OCI-LY7 (cell line): ENCODE results near the gene GIPC2. TPM values are rescaled to one million over a fixed set of nuclear protein-coding genes. Genes with fewer than 3 reads are reported as not detected.

Experiments used
- BruUV-seq: library from RNA; stranded (reverse); fragments of 400-500 nt; replicated peaks from 2 replicates; lab custom pipeline; 2021; lab: Mats Ljungman, UMichigan
- CTCF ChIA-PET: fragments of 300-600 bp; sonication (Branson Sonifier 250); formaldehyde crosslinking; loops from one replicate; lab custom pipeline; 2022; ENCODE audit warnings: antibody characterized with exemption; ENCODE audit not compliant: unreplicated experiment; lab: Charles Lee
- POLR2A ChIA-PET: fragments of 300-600 bp; sonication (Branson Sonifier 250); formaldehyde crosslinking; loops from one replicate; lab custom pipeline; 2022; ENCODE audit warnings: antibody characterized with exemption; lab: Charles Lee
- DNase-seq: peaks from one replicate; pipeline ENCODE4 v3.0.0-alpha.2; 2015; ENCODE audit warnings: low spot score
- H2AFZ ChIP-seq: fragments of 200-600 bp; sonication (generic), shearing (Covaris generic); 2 replicates; pipeline ENCODE4 v1.6.1; 2014; ENCODE audit warnings: mild to moderate bottlenecking, antibody characterized with exemption, low read length, moderate library complexity
- H3K27ac ChIP-seq: fragments of 200-600 bp; sonication (generic); 2 replicates; pipeline ENCODE4 v1.5.1; 2014; ENCODE audit warnings: mixed run types, low read depth, mild to moderate bottlenecking, moderate library complexity, low read length, inconsistent platforms; ENCODE audit not compliant: poor library complexity, severe bottlenecking
- H3K36me3 ChIP-seq: fragments of 200-600 bp; sonication (generic); 2 replicates; pipeline ENCODE4 v1.6.1; 2014; ENCODE audit warnings: mild to moderate bottlenecking, antibody characterized with exemption, low read length, moderate library complexity, mixed read lengths; ENCODE audit not compliant: insufficient read depth
- H3K4me1 ChIP-seq: fragments of 200-600 bp; sonication (generic); 2 replicates; pipeline ENCODE4 v1.5.1; 2014; ENCODE audit warnings: mild to moderate bottlenecking, low read length; ENCODE audit not compliant: insufficient read depth, poor library complexity, severe bottlenecking
- H3K4me2 ChIP-seq: fragments of 200-600 bp; sonication (generic); 2 replicates; pipeline ENCODE4 v1.6.1; 2014; ENCODE audit warnings: mild to moderate bottlenecking, low read length
- H3K4me3 ChIP-seq: fragments of 200-600 bp; sonication (generic); 2 replicates; pipeline ENCODE4 v1.5.1; 2014; ENCODE audit warnings: mild to moderate bottlenecking, low read depth, low read length; ENCODE audit not compliant: poor library complexity, severe bottlenecking
- H3K79me2 ChIP-seq: fragments of 200-600 bp; sonication (generic); 2 replicates; pipeline ENCODE4 v1.6.1; 2016; ENCODE audit warnings: low read depth, mild to moderate bottlenecking, low read length, moderate library complexity, mixed read lengths; ENCODE audit not compliant: insufficient read depth
- H3K9me2 ChIP-seq: fragments of 200-600 bp; sonication (generic); 2 replicates; pipeline ENCODE4 v1.6.1; 2016; ENCODE audit warnings: mild to moderate bottlenecking, low read length, mixed read lengths; ENCODE audit not compliant: insufficient read depth
- H3K9me3 ChIP-seq: fragments of 200-600 bp; sonication (generic); 2 replicates; pipeline ENCODE4 v1.6.1; 2014; ENCODE audit warnings: mild to moderate bottlenecking, mixed run types, low read length, mixed read lengths
- H4K20me1 ChIP-seq: fragments of 200-600 bp; sonication (generic); 2 replicates; pipeline ENCODE4 v1.6.1; 2014; ENCODE audit warnings: mild to moderate bottlenecking, antibody characterized with exemption, low read length, moderate library complexity, mixed read lengths; ENCODE audit not compliant: insufficient read depth
- CTCF ChIP-seq: fragments of 200-600 bp; sonication (generic); conservative IDR thresholded peaks from 2 replicates; pipeline ENCODE4 v1.5.1; 2014; ENCODE audit warnings: mild to moderate bottlenecking, antibody characterized with exemption, low read length, moderate library complexity, mixed read lengths
- EZH2phosphoT487 ChIP-seq: fragments of 200-600 bp; sonication (generic); IDR thresholded peaks from 2 replicates; pipeline ENCODE4 v1.6.1; 2018; ENCODE audit warnings: low read depth, borderline replicate concordance, mild to moderate bottlenecking, mixed run types, antibody characterized with exemption, low read length, moderate library complexity, mixed read lengths
- intact Hi-C: fragments of 100-400 bp; cut with micrococcal nuclease; formaldehyde crosslinking; loops from one replicate; pipeline ENCODE4 v1.10.0; 2022; ENCODE audit not compliant: unreplicated experiment
- total RNA-seq, 2 experiments: library from RNA; depleted of rRNA in 1 of 2; stranded (reverse); fragments of >200 nt in 1 of 2; shearing (Covaris generic) in 1 of 2; gene quantifications; 2 replicates each; pipeline ENCODE4 v1.2.3, GENCODE V29; 2014 to 2022

Gene GIPC2
- total RNA-seq, 2 experiments from 2014 or later: not detected

GRCh38 chr1:78053498-78053897, 7.7 kb downstream of the GIPC2 start:
- Histone ChIP-seq H3K27ac (no peak overlapping the region), H3K79me2 (no peaks in the 10 kb centered on the region), H3K36me3 (no peaks in the 10 kb centered on the region), H3K9me2 (no peaks in the 10 kb centered on the region), H2AFZ (no peak overlapping the region), H3K4me1 (no peaks in the 10 kb centered on the region), H3K9me3 (no peaks in the 10 kb centered on the region), H3K4me2 (no peak overlapping the region), H4K20me1 (no peaks in the 10 kb centered on the region), H3K4me3 (no peak overlapping the region)
- no peak for DNase-seq
- intact Hi-C loops: no loop called here
- TF ChIP-seq EZH2phosphoT487 (no peak), CTCF (no peak)
- no TSS peak for BruUV-seq
- ChIA-PET CTCF (no interaction called here), POLR2A (no interaction called here)

DNA sequence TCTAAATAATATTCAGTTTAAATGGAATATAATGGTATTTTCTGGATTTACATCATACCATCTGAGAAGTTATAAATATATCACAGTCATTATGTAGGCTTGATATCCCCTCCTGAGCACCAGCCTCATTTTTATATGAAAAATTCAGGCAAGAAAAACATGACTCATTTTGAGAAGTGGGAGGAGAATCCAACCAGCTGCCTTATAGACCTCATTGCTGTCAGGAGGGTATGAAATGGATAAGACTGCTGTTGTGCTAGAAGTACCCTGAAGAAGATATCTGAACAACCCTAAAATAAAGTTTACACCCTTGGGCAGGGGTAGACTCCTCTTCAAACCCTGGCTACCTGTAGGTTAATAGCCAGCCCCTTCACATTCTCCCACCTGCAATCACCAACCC, 8.8 kb downstream of the GIPC2 start:
- intact Hi-C loops: no loop called here
- ChIA-PET POLR2A (no interaction called here), CTCF (no interaction called here)
- Histone ChIP-seq H3K4me2 (no peak overlapping the region), H3K36me3 (no peaks in the 10 kb centered on the region), H3K9me3 (no peaks in the 10 kb centered on the region), H4K20me1 (no peaks in the 10 kb centered on the region), H3K79me2 (no peaks in the 10 kb centered on the region), H3K4me1 (no peaks in the 10 kb centered on the region), H3K9me2 (no peaks in the 10 kb centered on the region), H3K27ac (no peak overlapping the region), H2AFZ (peak overlapping the region; percentile 72), H3K4me3 (no peak overlapping the region)
- TF ChIP-seq EZH2phosphoT487 (no peak), CTCF (no peak)
- no TSS peak for BruUV-seq
- DNase-seq: no peak

DNA sequence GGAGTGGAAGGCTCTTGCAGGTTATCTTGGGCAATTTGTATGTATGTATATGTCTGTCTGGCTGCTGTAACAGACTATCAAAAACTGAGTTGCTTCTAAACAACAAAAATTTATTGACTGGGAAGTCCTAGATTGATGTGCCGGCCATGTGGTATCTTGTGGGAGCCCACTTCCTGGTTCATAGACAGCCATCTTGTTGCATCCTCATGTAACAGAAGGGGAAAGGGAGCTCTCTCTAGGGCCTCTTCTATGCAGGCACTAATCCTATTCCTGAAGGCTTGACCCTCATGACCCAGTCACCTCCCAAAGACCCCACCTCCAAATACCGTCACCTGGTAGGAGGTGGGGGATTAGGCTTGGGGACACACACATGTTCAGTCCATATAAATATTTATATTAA, 9.2 kb downstream of the GIPC2 start:
- POLR2A ChIA-PET: interaction anchor here (0.6 kb wide), 1 partner anchor 9 kb away, joined by 3 read pairs; no protein-coding TSS in a partner anchor
- CTCF ChIA-PET: no interaction called here
- TF ChIP-seq EZH2phosphoT487 (no peak), CTCF (no peak)
- intact Hi-C loops: no loop called here
- H3K4me3 ChIP-seq: no peak overlapping the region
- H3K27ac ChIP-seq: no peak overlapping the region
- no peaks in the 10 kb centered on the region for H3K4me1 ChIP-seq
- H3K4me2 ChIP-seq: no peak overlapping the region
- DNase-seq: no peak
- H3K79me2 ChIP-seq: no peaks in the 10 kb centered on the region
- no peaks in the 10 kb centered on the region for H4K20me1 ChIP-seq
- no TSS peak for BruUV-seq
- H3K9me2 ChIP-seq: no peaks in the 10 kb centered on the region
- H3K36me3 ChIP-seq: no peaks in the 10 kb centered on the region
- no peaks in the 10 kb centered on the region for H3K9me3 ChIP-seq
- H2AFZ ChIP-seq: peak overlapping the region; percentile 72
